CD8-positive, alpha-beta memory T cell (primary cell): ENCODE measurements around the gene EIF4A3. TPM values are rescaled to one million over a fixed set of nuclear protein-coding genes. Genes with fewer than 3 reads are reported as not detected.

Experiments used
- CTCF ChIA-PET: fragments of 350-600 bp; sonication (Branson Sonifier 250); formaldehyde crosslinking; loops from one replicate; lab custom pipeline; 2021; ENCODE audit warnings: antibody characterized with exemption; lab: Charles Lee
- POLR2A ChIA-PET: fragments of 350-600 bp; sonication (Branson Sonifier 250); formaldehyde crosslinking; loops from one replicate; lab custom pipeline; 2021; ENCODE audit warnings: antibody characterized with exemption; lab: Charles Lee
- DNase-seq, 5 donors: peaks; one replicate each; pipeline versions ENCODE4 v3.0.0 to v3.0.0-alpha.2; 2020 to 2022; ENCODE audit warnings: mixed read lengths in 1 of 5
- H3K27ac ChIP-seq: one replicate; pipeline ENCODE4 v1.7.0; 2013; ENCODE audit warnings: low read depth, mild to moderate bottlenecking, low read length, moderate library complexity
- H3K27me3 ChIP-seq: 2 replicates; pipeline ENCODE4 v1.7.0; 2013; ENCODE audit warnings: low read length, mild to moderate bottlenecking; ENCODE audit not compliant: insufficient read depth, poor library complexity, severe bottlenecking
- H3K36me3 ChIP-seq: 2 replicates; pipeline ENCODE4 v1.7.0; 2013; ENCODE audit warnings: mild to moderate bottlenecking, low read length, moderate library complexity; ENCODE audit not compliant: insufficient read depth
- H3K4me1 ChIP-seq: 2 replicates; pipeline ENCODE4 v1.7.0; 2013; ENCODE audit warnings: mild to moderate bottlenecking, low read length, moderate library complexity; ENCODE audit not compliant: insufficient read depth
- H3K4me3 ChIP-seq: 2 replicates; pipeline ENCODE4 v1.7.0; 2013; ENCODE audit warnings: mild to moderate bottlenecking, low read length
- H3K9me3 ChIP-seq: 2 replicates; pipeline ENCODE4 v1.7.0; 2013; ENCODE audit warnings: mild to moderate bottlenecking, low read length
- H3K27ac Mint-ChIP-seq, 8 donors: one replicate each; pipeline ENCODE4 v1.8.0; 2020 to 2021; ENCODE audit warnings: mixed read lengths in 8 of 8, mild to moderate bottlenecking in 6 of 8, inconsistent platforms in 3 of 8, moderate library complexity in 3 of 8
- H3K27me3 Mint-ChIP-seq, 2 donors: one replicate each; pipeline ENCODE4 v1.8.0; 2020 to 2021; ENCODE audit warnings: mixed read lengths in 2 of 2, mild to moderate bottlenecking in 1 of 2, moderate library complexity in 1 of 2
- H3K36me3 Mint-ChIP-seq, 3 donors: one replicate each; pipeline ENCODE4 v1.8.0; 2020 to 2021; ENCODE audit warnings: mixed read lengths in 3 of 3, inconsistent platforms in 1 of 3, mild to moderate bottlenecking in 1 of 3
- H3K4me1 Mint-ChIP-seq, 3 donors: one replicate each; pipeline ENCODE4 v1.8.0; 2020 to 2021; ENCODE audit warnings: mixed read lengths in 3 of 3, inconsistent platforms in 1 of 3, mild to moderate bottlenecking in 1 of 3
- H3K4me3 Mint-ChIP-seq, 7 donors: one replicate each; pipeline ENCODE4 v1.8.0; 2020 to 2021; ENCODE audit warnings: mixed read lengths in 7 of 7, mild to moderate bottlenecking in 6 of 7, moderate library complexity in 4 of 7, inconsistent platforms in 2 of 7
- H3K9me3 Mint-ChIP-seq, 5 donors: one replicate each; pipeline ENCODE4 v1.8.0; 2020 to 2022; ENCODE audit warnings: mixed read lengths in 5 of 5, mild to moderate bottlenecking in 3 of 5, moderate library complexity in 2 of 5, inconsistent platforms in 1 of 5
- polyA plus RNA-seq: library from polyadenylated mRNA; unstranded; fragments of 300-500 nt; fragmentation: Illumina TruSeq; gene quantifications from one replicate; pipeline ENCODE4 v1.2.3, GENCODE V29; 2021
- total RNA-seq, 2 experiments: library from RNA; stranded (reverse); gene quantifications; one replicate each; pipeline ENCODE4 v1.2.3, GENCODE V29; 2021

The EIF4A3 gene
- total and polyA plus RNA-seq, 3 experiments from 2014 or later, result 77.6 to 181 (median 174) TPM

DNA sequence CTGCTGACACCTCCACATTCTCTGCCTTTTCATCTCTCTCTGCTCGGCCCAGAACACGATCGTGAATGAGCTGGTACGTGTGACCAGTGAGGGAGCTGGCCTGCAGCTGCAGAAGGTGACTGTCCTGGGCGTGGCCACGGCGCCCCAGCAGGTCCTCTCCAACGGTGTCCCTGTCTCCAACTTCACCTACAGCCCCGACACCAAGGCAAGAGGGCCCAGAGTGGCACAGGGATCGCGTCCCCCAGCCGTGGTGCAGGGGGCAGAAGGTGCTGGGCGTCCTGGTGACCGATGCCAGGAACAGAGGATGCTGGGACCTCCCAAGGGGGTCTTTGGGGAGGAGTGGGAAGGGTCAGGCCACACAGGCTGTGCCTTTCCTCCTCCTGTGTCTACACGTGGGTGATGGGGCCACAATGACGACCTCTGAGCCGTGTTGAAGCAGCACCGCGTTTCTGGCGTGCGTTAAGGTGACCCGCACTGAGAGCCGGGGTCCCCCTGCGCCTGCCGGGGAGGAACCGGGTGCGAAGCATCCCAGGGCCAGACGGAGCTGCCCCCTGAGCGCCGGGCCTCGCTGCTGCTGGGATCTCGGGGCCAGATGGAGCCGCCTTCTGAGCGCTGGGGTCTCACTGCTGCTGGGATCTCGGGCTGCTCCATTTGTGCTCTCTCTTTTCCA, 28.2 kb downstream of the EIF4A3 start:
- H3K4me3 Mint-ChIP-seq, result no peak overlapping the region
- Histone ChIP-seq H3K9me3 (no peaks in the 10 kb centered on the region), H3K36me3 (no peaks in the 10 kb centered on the region), H3K4me3 (no peak overlapping the region), H3K27ac (no peak overlapping the region), H3K4me1 (no peaks in the 10 kb centered on the region), H3K27me3 (no peaks in the 10 kb centered on the region)
- H3K36me3 Mint-ChIP-seq, result no peaks in the 10 kb centered on the region
- POLR2A ChIA-PET, result no interaction called here
- H3K9me3 Mint-ChIP-seq, result peaks cover 0 to 3% (median 0%) of the 10 kb centered on the region in 5 donors
- CTCF ChIA-PET, result no interaction called here
- no peak for DNase-seq
- H3K27ac Mint-ChIP-seq, result no peak overlapping the region
- peaks cover 0 to 2% of the 10 kb centered on the region in 2 donors for H3K27me3 Mint-ChIP-seq
- H3K4me1 Mint-ChIP-seq, result peaks cover 0 to 8% (median 0%) of the 10 kb centered on the region in 3 donors

DNA sequence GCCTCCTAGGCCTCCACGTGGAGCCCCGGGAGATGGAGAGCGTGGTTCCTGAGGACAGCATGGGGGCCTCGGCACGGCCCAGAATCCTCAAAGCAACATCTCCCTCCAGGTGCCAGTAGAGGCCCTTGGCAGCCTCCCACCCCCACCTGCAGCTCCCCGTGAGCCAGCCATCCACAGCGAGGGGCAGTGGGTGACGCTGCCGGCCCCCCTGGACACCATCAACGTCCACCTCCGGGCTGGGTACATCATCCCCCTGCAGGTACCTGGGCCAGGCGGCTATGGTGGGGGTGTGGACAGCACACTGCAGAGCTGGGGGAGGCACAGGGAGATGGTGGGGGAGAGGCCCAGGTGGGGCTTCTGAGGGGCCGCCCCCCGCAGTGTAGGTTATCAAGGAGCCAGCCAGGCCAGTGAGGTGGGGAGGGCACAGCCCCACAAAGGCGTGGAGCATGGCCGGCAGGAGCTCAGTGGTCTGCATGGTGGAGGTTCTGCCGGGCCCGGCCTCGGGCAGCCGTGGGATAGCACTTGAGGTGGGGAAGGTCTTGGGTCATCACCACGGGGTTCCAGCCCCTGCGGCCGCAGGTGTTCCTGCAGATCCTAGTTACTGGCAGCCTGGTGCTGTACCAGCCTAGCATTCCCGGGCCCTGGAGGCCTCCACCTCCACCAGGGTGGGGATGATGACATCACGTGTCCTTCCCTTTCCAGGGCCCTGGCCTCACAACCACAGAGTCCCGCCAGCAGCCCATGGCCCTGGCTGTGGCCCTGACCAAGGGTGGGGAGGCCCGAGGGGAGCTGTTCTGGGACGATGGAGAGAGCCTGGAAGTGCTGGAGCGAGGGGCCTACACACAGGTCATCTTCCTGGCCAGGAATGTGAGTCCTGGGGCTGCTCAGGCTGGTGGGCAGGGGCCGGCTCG, 29.2 kb downstream of the EIF4A3 start:
- Histone ChIP-seq H3K4me3 (no peak overlapping the region), H3K9me3 (no peaks in the 10 kb centered on the region), H3K27me3 (no peaks in the 10 kb centered on the region), H3K27ac (no peak overlapping the region), H3K4me1 (no peaks in the 10 kb centered on the region), H3K36me3 (no peaks in the 10 kb centered on the region)
- no peak overlapping the region for H3K27ac Mint-ChIP-seq
- H3K36me3 Mint-ChIP-seq, result no peaks in the 10 kb centered on the region
- peaks cover 0 to 3% (median 0%) of the 10 kb centered on the region in 5 donors for H3K9me3 Mint-ChIP-seq
- H3K27me3 Mint-ChIP-seq, result no peaks in the 10 kb centered on the region
- no peak overlapping the region for H3K4me3 Mint-ChIP-seq
- ChIA-PET POLR2A (no interaction called here), CTCF (no interaction called here)
- peaks cover 0 to 8% (median 0%) of the 10 kb centered on the region in 3 donors for H3K4me1 Mint-ChIP-seq
- no peak for DNase-seq

DNA sequence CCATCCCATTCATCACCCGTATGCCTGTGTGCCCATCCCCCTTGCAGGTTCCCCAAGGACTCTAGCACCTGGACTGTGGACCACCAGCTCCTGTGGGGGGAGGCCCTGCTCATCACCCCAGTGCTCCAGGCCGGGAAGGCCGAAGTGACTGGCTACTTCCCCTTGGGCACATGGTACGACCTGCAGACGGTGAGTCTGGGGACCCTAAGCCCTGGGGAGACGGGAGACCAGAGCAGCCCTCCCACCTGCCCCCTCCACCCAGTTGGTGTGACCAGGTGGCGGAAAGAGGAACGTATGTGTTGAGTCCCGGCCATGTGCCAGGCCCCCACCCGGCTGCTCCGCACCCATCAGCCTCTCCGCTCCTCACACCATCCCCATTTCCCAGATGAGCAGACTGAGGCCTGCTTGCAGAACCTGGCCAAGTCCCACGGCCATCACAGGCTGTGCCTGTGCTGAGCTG, 30.0 kb downstream of the EIF4A3 start:
- peak overlapping the region in 1 of 8 donors; percentile 63 for H3K27ac Mint-ChIP-seq
- peaks cover 0 to 8% (median 0%) of the 10 kb centered on the region in 3 donors for H3K4me1 Mint-ChIP-seq
- H3K36me3 ChIP-seq, result no peaks in the 10 kb centered on the region
- H3K4me3 ChIP-seq, result no peak overlapping the region
- DNase-seq, result no peak
- peaks cover 0 to 3% (median 0%) of the 10 kb centered on the region in 5 donors for H3K9me3 Mint-ChIP-seq
- H3K4me3 Mint-ChIP-seq, result no peak overlapping the region
- H3K27ac ChIP-seq, result no peak overlapping the region
- no peaks in the 10 kb centered on the region for H3K27me3 Mint-ChIP-seq
- H3K9me3 ChIP-seq, result no peaks in the 10 kb centered on the region
- CTCF ChIA-PET, result no interaction called here
- POLR2A ChIA-PET, result no interaction called here
- H3K36me3 Mint-ChIP-seq, result no peaks in the 10 kb centered on the region
- no peaks in the 10 kb centered on the region for H3K27me3 ChIP-seq
- no peaks in the 10 kb centered on the region for H3K4me1 ChIP-seq

DNA sequence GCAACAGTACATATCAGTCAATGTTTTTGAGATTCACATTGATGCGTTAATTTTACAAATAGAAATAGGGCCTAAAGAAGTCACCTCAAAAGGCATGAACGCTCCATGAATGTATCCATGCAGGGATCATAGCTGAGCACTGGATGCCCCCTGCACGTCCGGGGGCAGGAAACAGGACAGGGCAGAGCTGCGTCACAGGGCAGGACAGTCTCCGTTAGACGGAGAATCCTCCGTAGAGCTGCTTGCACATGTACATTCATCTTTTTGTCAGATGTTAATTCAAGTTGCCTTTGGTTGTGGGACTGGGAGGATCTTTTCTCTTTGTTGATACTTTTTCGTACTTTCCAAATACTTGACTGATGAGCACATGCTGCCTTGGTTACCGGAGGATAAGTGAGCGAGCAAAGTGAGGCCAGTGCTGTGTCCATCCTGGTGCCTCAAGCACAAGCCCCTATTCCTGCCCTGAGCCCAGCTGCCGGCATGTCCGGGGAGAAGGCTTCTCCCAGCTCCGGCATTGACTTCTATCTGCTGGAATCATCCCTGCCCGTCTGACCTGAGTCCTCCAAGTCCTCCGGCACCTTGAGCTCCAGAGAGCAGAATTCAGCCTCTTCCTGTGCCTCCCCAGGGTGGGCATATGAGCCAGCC, 30.5 kb downstream of the EIF4A3 start:
- Histone ChIP-seq H3K9me3 (no peaks in the 10 kb centered on the region), H3K4me1 (no peaks in the 10 kb centered on the region), H3K36me3 (no peaks in the 10 kb centered on the region), H3K27me3 (no peaks in the 10 kb centered on the region), H3K27ac (no peak overlapping the region), H3K4me3 (no peak overlapping the region)
- no peaks in the 10 kb centered on the region for H3K36me3 Mint-ChIP-seq
- H3K4me3 Mint-ChIP-seq, result no peak overlapping the region
- H3K27me3 Mint-ChIP-seq, result no peaks in the 10 kb centered on the region
- H3K4me1 Mint-ChIP-seq, result peaks cover 0 to 8% (median 0%) of the 10 kb centered on the region in 3 donors
- H3K9me3 Mint-ChIP-seq, result peaks cover 0 to 3% (median 0%) of the 10 kb centered on the region in 5 donors
- ChIA-PET CTCF (no interaction called here), POLR2A (no interaction called here)
- H3K27ac Mint-ChIP-seq, result peak overlapping the region in 2 of 8 donors; percentile 24 to 63
- no peak for DNase-seq

DNA sequence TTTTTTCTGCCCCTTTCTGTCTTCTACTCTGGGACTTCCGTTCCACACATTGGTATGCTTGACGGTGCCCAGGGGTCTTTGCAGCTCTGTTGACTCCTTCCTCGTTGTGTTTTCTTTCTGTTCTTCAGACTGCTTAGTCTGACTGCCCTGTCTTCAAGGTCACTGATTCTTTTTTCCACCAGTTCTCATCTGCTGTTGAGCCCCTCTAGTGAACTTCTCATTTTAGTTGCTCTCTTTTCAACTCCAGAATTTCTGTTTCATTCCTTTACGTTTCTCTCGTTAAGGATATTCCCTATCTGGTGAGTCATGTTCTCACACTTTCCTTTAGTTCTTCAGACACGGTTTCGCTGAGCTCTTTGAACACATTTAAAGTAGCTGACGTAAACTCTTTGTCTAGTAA, 31.8 kb downstream of the EIF4A3 start:
- Mint-ChIP-seq H3K27ac (peak overlapping the region in 3 of 8 donors; percentile 3 to 13 (median 13)), H3K4me1 (peaks cover 0 to 8% (median 0%) of the 10 kb centered on the region in 3 donors), H3K36me3 (no peaks in the 10 kb centered on the region), H3K9me3 (peaks cover 0 to 3% (median 0%) of the 10 kb centered on the region in 5 donors), H3K4me3 (no peak overlapping the region), H3K27me3 (no peaks in the 10 kb centered on the region)
- Histone ChIP-seq H3K27me3 (no peaks in the 10 kb centered on the region), H3K27ac (no peak overlapping the region), H3K36me3 (no peaks in the 10 kb centered on the region), H3K4me3 (no peak overlapping the region), H3K9me3 (no peaks in the 10 kb centered on the region), H3K4me1 (no peaks in the 10 kb centered on the region)
- POLR2A ChIA-PET, result no interaction called here
- no peak for DNase-seq
- CTCF ChIA-PET, result interaction anchor here (0.7 to 1.0 kb wide), 3 partner anchors 10 to 33 kb away, joined by 3 read pairs; partner anchors contain the start of gene GAA

DNA sequence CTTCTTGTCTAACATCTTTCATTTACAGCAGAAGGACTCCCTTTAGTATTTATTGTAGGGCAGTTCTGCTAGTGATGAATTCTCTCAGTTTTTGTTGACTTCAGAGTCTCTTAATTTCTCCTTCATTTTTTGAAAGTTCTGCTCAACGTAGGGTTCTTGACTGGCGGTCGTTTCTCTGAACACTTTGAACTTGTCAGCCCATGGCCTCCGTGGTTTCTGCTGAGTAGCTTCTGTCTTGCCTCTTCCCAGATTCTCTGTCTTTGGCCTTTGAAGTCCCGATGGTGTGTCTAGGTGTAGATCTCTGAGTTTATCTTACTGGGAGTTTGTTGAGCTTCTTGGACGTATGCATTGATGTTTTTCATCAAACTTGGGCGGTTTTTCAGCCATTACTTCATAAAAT, 32.2 kb downstream of the EIF4A3 start:
- H3K4me1 Mint-ChIP-seq, result peaks cover 0 to 8% (median 0%) of the 10 kb centered on the region in 3 donors
- CTCF ChIA-PET, result interaction anchor here (1.0 kb wide), 2 partner anchors 10 to 13 kb away, joined by 3 read pairs; partner anchors contain the start of gene GAA
- Histone ChIP-seq H3K4me1 (no peaks in the 10 kb centered on the region), H3K4me3 (no peak overlapping the region), H3K36me3 (no peaks in the 10 kb centered on the region), H3K27ac (no peak overlapping the region), H3K9me3 (no peaks in the 10 kb centered on the region), H3K27me3 (no peaks in the 10 kb centered on the region)
- no peak for DNase-seq
- no peaks in the 10 kb centered on the region for H3K36me3 Mint-ChIP-seq
- no peak overlapping the region for H3K4me3 Mint-ChIP-seq
- POLR2A ChIA-PET, result no interaction called here
- H3K9me3 Mint-ChIP-seq, result peaks cover 0 to 3% (median 0%) of the 10 kb centered on the region in 5 donors
- H3K27me3 Mint-ChIP-seq, result no peaks in the 10 kb centered on the region
- H3K27ac Mint-ChIP-seq, result peak overlapping the region in 1 of 8 donors; percentile 3

DNA sequence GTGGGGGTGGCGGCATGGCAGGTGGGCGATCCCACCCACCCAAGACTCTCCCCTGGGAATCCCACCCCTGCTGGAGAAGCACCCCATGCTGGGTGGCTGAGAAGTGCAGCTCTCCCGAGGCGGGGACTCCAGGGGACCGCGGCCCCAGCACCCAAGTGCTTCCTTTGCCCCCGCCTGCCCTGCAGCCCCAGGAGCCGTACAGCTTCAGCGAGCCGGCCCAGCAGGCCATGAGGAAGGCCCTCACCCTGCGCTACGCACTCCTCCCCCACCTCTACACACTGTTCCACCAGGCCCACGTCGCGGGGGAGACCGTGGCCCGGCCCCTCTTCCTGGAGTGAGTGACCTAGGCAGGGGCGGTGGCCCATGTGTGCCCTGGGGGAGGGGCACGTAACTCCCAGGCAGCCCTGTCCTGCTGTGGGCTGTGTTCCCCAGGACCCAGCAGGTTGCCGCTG, 33.9 kb downstream of the EIF4A3 start:
- no peak overlapping the region for H3K27ac Mint-ChIP-seq

More for the DNA sequence above, 33.9 kb downstream of the EIF4A3 start:
- Mint-ChIP-seq H3K4me1 (peaks cover 0 to 8% (median 0%) of the 10 kb centered on the region in 3 donors), H3K27me3 (no peaks in the 10 kb centered on the region), H3K36me3 (peaks cover 0 to 4% (median 0%) of the 10 kb centered on the region in 3 donors), H3K9me3 (peaks cover 0 to 3% (median 0%) of the 10 kb centered on the region in 5 donors), H3K4me3 (no peak overlapping the region)
- H3K27ac ChIP-seq, result no peak overlapping the region
- no peaks in the 10 kb centered on the region for H3K4me1 ChIP-seq
- H3K36me3 ChIP-seq, result no peaks in the 10 kb centered on the region
- no peaks in the 10 kb centered on the region for H3K27me3 ChIP-seq
- POLR2A ChIA-PET, result no interaction called here
- no peak overlapping the region for H3K4me3 ChIP-seq
- no peaks in the 10 kb centered on the region for H3K9me3 ChIP-seq
- no peak for DNase-seq
- CTCF ChIA-PET, result no interaction called here
